Regular cardiac myocyte (primary cell): ENCODE measurements around the gene OCIAD2. TPM values are rescaled to one million over a fixed set of nuclear protein-coding genes. Genes with fewer than 3 reads are reported as not detected.

Source experiments
- total RNA-seq: library from RNA; depleted of rRNA; stranded (reverse); fragments of >200 nt; gene quantifications from 2 replicates; pipeline ENCODE4 v1.2.3, GENCODE V29; 2014

OCIAD2 gene, protein sequence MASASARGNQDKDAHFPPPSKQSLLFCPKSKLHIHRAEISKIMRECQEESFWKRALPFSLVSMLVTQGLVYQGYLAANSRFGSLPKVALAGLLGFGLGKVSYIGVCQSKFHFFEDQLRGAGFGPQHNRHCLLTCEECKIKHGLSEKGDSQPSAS
- 13.2 and 47.5 TPM in 2 replicates for total RNA-seq

DNA sequence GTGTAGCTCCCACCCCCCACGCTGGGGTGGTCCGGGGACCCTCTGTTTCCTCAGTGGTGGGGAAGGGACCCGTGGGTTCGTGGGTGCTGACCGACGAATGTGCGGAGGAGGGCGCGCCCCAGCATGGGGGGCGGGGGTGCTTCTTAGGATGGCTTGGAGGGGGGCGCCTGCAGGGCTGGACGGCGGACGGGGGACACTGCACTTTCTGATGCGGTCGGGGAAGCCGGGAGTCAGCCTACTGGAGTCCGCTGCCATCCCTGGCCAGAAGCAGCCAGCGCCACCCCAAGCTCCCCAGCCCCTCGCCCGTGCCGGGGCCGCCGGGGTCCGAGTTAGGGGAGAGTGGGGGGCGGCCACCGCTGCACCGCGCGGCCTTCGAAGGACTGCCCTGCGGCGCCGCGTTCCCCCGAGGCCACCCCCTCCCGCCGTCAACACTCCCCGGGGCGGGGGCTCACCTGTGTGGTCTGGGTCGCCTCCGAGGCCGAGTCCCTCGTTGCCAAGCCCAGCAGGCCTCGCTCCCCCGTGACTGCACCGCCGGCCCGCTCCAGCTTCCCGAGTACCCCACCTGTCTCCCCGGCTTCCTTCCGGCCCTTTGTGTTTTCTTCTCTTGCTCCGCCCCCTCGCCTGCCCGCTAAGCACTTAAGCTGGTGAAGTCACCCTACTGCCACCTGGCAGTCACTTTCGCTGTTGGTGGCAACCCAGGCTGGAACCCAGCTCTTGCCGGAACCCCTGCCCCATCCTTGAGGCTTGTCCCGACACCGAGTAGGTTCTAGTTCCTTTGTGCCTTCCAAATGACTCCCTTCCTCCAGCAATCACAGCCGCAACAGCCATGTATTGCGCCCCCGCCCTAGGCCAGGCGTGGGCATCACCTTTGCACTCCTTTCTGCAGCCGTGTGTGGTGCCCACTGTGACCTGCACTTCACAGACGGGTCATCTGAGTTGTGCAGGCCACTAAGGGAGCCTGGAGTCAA lies at the start of gene OCIAD2:
OCIAD2 (minus strand) TSS at position 569 of the 968 bp plus-strand sequence. CDS start 2,225 bp downstream, outside the sequence.

Other genes with a start within 250 kb of the OCIAD2 start
- 45.1 and 59.6 TPM in 2 replicates for gene FRYL, start 126.5 kb downstream of the OCIAD2 start, total RNA-seq
- 78.6 and 87.9 TPM in 2 replicates for gene OCIAD1, start 75.7 kb downstream of the OCIAD2 start, total RNA-seq
- not detected in 2 replicates for gene CWH43, start 79.5 kb upstream of the OCIAD2 start, total RNA-seq